AG04450 (cell line): Measurements from ENCODE around the gene OSBPL2. TPM values are rescaled to one million over a fixed set of nuclear protein-coding genes. Genes with fewer than 3 reads are reported as not detected.

Experiments used
- CTCF ChIA-PET: fragments of 300-600, 350-600 bp; formaldehyde crosslinking; extraction: SDS; loops from one replicate; lab custom pipeline; 2022; ENCODE audit warnings: antibody characterized with exemption, inconsistent platforms; lab: Charles Lee
- POLR2A ChIA-PET: fragments of 350-600 bp; formaldehyde crosslinking; extraction: SDS; loops from one replicate; lab custom pipeline; 2021; ENCODE audit warnings: antibody characterized with exemption, inconsistent platforms; lab: Yijun Ruan, JAX
- DNase-seq: peaks from one replicate; pipeline ENCODE4 v3.0.0-alpha.2; 2011; ENCODE audit warnings: low read depth, low spot score
- H3K27ac ChIP-seq: one replicate; pipeline ENCODE4 v1.5.1; 2012; ENCODE audit warnings: low read depth, low read length, control low read depth
- H3K27me3 ChIP-seq: one replicate; pipeline ENCODE4 v1.6.0; 2012; ENCODE audit warnings: low read length; ENCODE audit not compliant: control insufficient read depth, insufficient read depth
- H3K4me3 ChIP-seq: 2 replicates; pipeline ENCODE4 v1.5.1; 2011; ENCODE audit warnings: mild to moderate bottlenecking, low read depth, low read length, control low read depth
- H3K9me3 ChIP-seq: 2 replicates; pipeline ENCODE4 v1.5.1; 2012; ENCODE audit warnings: low read length; ENCODE audit not compliant: control insufficient read depth, insufficient read depth
- CTCF ChIP-seq: IDR thresholded peaks from 2 replicates; pipeline ENCODE4 v1.5.1; 2011; ENCODE audit warnings: low read depth, low read length, control low read depth, inconsistent platforms
- polyA plus RNA-seq: library from polyadenylated mRNA; depleted of rRNA; stranded (reverse); fragments of >200 nt; gene quantifications from 2 replicates; pipeline ENCODE4 v1.2.3, GENCODE V29; 2011

OSBPL2 gene
- polyA plus RNA-seq, 1 experiment = 18.5 TPM

- Histone ChIP-seq H3K27ac (no peak overlapping the region), H3K27me3 (no peaks in the 10 kb centered on the region), H3K9me3 (peaks cover 17% of the 10 kb centered on the region; the same call in 1 of the 2 replicates), H3K4me3 (no peak overlapping the region)
- CTCF ChIA-PET = no interaction called here
- no peak for TF ChIP-seq CTCF
- DNase-seq = no peak
- POLR2A ChIA-PET = interaction anchor here (0.6 kb wide), 1 partner anchor 21 kb away, joined by 4 read pairs; no protein-coding TSS in a partner anchor
Measured at GRCh38 chr20:62323146-62323979, 85.0 kb downstream of the OSBPL2 start.

DNA sequence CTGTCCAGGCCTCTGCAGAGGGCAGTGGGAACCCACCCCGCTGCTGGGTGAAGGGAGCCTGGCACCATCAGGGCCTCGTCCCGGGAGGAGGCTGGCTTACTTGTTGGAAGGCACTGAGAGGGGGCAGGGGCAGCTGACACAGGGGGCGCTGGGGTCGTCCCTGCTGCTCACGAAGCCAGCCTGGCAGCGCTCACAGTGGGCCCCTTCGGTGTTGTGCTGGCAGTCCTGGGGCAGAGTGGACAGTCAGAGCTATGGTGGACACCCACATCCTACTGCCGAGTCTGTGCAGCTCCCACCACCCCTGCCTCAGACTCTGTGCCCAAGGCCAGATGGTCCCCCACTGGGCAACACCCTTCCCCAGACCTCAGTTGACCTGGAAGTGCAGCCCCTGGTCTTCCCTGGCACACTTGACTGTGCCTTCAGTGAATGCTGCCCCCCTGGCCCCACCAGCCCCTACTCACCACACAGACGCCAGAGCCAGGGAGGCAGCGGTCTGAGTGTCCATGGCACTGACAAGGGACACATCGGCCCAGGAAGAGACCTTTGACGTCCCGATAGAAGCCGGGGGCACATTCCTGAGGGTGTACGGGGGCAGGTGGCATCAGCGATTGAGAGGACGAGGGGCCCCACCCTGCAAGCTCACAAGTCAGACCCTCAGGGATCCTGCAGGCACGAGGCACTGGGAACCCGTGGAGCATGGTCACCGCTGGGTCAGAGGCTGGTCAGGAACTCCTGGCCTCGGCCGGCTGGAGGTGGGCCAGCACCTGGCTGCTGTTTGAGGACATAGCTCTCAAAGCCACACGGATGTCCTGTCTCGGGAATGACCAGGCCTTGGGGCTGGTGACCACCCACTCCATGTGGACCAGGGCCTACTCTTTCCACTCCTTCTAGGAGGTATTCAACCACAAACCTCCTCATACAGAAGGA is 85.9 kb downstream of the OSBPL2 start:
- H3K27ac ChIP-seq = no peak overlapping the region
- H3K4me3 ChIP-seq = no peak overlapping the region
- TF ChIP-seq CTCF = no peak
- CTCF ChIA-PET = no interaction called here
- H3K27me3 ChIP-seq = no peaks in the 10 kb centered on the region
- DNase-seq = no peak
- H3K9me3 ChIP-seq = peaks cover 8% of the 10 kb centered on the region; the same call in 1 of the 2 replicates
- POLR2A ChIA-PET = interaction anchor here (0.6 kb wide), 1 partner anchor 50 kb away, joined by 5 read pairs; no protein-coding TSS in a partner anchor

DNA sequence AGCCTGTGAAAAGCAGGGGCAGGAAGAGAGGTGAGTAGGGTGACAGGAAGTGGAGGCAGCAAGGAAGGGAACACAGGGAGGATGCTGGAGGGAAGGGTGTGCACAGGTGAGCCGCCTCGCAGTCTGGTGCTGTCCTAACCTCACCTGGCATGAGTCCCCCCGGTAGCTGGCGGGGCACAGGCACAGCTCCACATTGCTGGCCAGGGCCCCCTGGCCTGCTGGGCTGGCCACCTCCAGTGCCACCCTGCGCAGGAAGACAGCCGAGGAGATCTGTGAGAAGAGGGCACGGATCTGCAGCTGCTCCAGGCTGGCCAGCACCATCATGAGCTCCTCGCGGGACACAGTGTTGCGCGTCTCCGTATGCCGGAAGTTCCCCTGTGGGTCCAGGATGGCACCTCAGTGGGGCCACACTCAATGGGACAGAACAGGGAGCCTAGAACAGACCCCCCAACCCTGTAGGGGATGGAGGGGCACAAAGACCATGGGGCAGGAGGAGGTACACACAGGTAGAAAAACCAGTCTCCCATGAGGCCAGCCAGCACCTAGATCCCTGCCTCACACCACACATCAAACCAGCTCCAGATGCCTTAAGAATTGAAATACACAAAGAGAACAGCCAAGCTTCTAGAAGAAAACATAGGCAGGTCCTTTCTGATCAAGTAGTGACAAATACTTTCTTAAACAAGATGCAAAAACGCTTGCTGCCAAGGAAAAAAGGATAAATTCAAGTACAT is 87.0 kb downstream of the OSBPL2 start:
- POLR2A ChIA-PET = interaction anchor here (0.6 kb wide), 1 partner anchor 49 kb away, joined by 5 read pairs; no protein-coding TSS in a partner anchor
- Histone ChIP-seq H3K4me3 (no peak overlapping the region), H3K27me3 (no peaks in the 10 kb centered on the region), H3K9me3 (peaks cover 4% of the 10 kb centered on the region; the same call in 1 of the 2 replicates), H3K27ac (no peak overlapping the region)
- no peak for DNase-seq
- TF ChIP-seq CTCF = no peak
- CTCF ChIA-PET = no interaction called here

DNA sequence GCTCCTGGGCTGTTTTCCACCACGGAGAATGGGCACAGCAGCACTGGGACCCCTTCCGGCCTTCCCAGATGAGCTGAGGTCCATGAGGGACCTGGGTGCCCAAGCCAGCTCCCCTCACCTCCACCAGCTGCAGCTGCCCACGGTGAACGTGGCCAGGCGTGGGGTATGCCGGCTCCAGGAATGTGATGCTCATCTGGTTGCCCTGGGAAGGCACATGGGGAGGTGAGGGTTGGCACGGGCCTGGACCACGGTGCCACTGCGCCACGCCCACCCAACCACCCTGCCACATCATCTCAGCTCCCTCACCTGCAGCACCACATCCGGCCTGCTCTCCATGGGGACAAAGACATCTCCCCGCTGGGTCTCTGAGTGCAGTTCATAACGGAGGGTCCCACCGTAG is 88.2 kb downstream of the OSBPL2 start:
- no peak overlapping the region for H3K4me3 ChIP-seq
- TF ChIP-seq CTCF = no peak
- no peak overlapping the region for H3K27ac ChIP-seq
- ChIA-PET POLR2A (no interaction called here), CTCF (no interaction called here)
- no peaks in the 10 kb centered on the region; the same call in 1 of the 2 replicates for H3K9me3 ChIP-seq
- no peaks in the 10 kb centered on the region for H3K27me3 ChIP-seq
- DNase-seq = no peak
